ENCODE results near the gene KIAA1217.

DNA sequence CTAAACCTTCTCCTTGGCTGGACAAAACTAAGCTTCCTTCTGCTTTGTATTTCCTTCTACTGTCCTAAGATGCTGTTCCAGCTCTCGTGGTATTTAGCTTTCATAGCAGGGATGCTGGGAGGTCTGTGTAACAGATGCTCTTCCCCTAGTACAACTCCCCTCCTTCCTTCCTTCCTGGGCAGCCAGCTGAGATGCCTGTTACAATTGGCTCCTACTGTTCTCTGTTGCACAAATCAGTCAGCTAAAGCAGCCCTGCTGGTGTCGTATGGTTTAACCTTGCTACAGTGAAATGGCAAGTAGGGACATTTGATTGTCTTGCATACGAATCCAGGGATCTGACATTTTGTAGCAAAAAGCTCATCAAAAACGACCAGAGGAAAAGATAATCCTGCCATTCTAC, 371.0 kb downstream of the KIAA1217 start:
- TF ChIP-seq, protein P1, sequence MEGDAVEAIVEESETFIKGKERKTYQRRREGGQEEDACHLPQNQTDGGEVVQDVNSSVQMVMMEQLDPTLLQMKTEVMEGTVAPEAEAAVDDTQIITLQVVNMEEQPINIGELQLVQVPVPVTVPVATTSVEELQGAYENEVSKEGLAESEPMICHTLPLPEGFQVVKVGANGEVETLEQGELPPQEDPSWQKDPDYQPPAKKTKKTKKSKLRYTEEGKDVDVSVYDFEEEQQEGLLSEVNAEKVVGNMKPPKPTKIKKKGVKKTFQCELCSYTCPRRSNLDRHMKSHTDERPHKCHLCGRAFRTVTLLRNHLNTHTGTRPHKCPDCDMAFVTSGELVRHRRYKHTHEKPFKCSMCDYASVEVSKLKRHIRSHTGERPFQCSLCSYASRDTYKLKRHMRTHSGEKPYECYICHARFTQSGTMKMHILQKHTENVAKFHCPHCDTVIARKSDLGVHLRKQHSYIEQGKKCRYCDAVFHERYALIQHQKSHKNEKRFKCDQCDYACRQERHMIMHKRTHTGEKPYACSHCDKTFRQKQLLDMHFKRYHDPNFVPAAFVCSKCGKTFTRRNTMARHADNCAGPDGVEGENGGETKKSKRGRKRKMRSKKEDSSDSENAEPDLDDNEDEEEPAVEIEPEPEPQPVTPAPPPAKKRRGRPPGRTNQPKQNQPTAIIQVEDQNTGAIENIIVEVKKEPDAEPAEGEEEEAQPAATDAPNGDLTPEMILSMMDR (IDR thresholded peaks at IDR 0.05; ENCODE audit: poor library complexity, severe bottlenecking) = no peak
- TF ChIP-seq POLR2AphosphoS5 (IDR thresholded peaks at IDR 0.05) = peak; percentile 32
- TF ChIP-seq, protein P2, sequence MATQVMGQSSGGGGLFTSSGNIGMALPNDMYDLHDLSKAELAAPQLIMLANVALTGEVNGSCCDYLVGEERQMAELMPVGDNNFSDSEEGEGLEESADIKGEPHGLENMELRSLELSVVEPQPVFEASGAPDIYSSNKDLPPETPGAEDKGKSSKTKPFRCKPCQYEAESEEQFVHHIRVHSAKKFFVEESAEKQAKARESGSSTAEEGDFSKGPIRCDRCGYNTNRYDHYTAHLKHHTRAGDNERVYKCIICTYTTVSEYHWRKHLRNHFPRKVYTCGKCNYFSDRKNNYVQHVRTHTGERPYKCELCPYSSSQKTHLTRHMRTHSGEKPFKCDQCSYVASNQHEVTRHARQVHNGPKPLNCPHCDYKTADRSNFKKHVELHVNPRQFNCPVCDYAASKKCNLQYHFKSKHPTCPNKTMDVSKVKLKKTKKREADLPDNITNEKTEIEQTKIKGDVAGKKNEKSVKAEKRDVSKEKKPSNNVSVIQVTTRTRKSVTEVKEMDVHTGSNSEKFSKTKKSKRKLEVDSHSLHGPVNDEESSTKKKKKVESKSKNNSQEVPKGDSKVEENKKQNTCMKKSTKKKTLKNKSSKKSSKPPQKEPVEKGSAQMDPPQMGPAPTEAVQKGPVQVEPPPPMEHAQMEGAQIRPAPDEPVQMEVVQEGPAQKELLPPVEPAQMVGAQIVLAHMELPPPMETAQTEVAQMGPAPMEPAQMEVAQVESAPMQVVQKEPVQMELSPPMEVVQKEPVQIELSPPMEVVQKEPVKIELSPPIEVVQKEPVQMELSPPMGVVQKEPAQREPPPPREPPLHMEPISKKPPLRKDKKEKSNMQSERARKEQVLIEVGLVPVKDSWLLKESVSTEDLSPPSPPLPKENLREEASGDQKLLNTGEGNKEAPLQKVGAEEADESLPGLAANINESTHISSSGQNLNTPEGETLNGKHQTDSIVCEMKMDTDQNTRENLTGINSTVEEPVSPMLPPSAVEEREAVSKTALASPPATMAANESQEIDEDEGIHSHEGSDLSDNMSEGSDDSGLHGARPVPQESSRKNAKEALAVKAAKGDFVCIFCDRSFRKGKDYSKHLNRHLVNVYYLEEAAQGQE (IDR thresholded peaks at IDR 0.05; ENCODE audit: borderline replicate concordance) = no peak
- TF ChIP-seq RAD21 (conservative IDR thresholded peaks at IDR 0.05) = no peak
- TF ChIP-seq EZH2 (IDR thresholded peaks at IDR 0.05; ENCODE audit: borderline replicate concordance, insufficient read depth, low read length, poor library complexity, severe bottlenecking) = no peak
- no peak for TF ChIP-seq TAF1 (IDR thresholded peaks at IDR 0.05; ENCODE audit: low read depth)
- no peak for TF ChIP-seq EP300 (conservative IDR thresholded peaks at IDR 0.05; ENCODE audit: poor library complexity, severe bottlenecking)
- no peak for TF ChIP-seq SMC3 (conservative IDR thresholded peaks at IDR 0.05; ENCODE audit: poor library complexity)
- TF ChIP-seq MXI1 (conservative IDR thresholded peaks at IDR 0.05; ENCODE audit: poor library complexity, severe bottlenecking) = no peak
